GM12878 (cell line): ENCODE results near the gene SIGMAR1. TPM values are rescaled to one million over a fixed set of nuclear protein-coding genes. Genes with fewer than 3 reads are reported as not detected.

Experiments
- BCL11A ChIP-seq: IDR thresholded peaks from 2 replicates; pipeline ENCODE4 v1.6.1; 2011; ENCODE audit warnings: low read depth, low read length
- BRCA1 ChIP-seq: IDR thresholded peaks from 2 replicates; pipeline ENCODE4 v1.6.1; 2011; ENCODE audit warnings: low read depth, low read length, improper control_type of control experiment
- CHD1 ChIP-seq: IDR thresholded peaks from 2 replicates; pipeline ENCODE4 v1.6.1; 2012; ENCODE audit warnings: low read depth, low read length, improper control_type of control experiment
- DPF2 ChIP-seq: fragments of 450-650 bp; IDR thresholded peaks from 2 replicates; pipeline ENCODE4 v1.6.1; 2017; ENCODE audit warnings: mild to moderate bottlenecking
- ESRRA ChIP-seq: IDR thresholded peaks from 2 replicates; pipeline ENCODE4 v1.6.1; 2012; ENCODE audit warnings: mild to moderate bottlenecking, low read length, improper control_type of control experiment
- FOXM1 ChIP-seq: IDR thresholded peaks from 2 replicates; pipeline ENCODE4 v1.6.1; 2012; ENCODE audit warnings: low read depth, mild to moderate bottlenecking, inconsistent platforms, low read length, moderate library complexity
- GATAD2B ChIP-seq: fragments of 450-650 bp; conservative IDR thresholded peaks from 2 replicates; pipeline ENCODE4 v1.6.1; 2017; ENCODE audit warnings: low read depth, mild to moderate bottlenecking, moderate library complexity
- HDAC2 ChIP-seq: fragments of 200-600 bp; sonication (generic); IDR thresholded peaks from 2 replicates; pipeline ENCODE4 v1.6.1; 2017
- JUNB ChIP-seq: IDR thresholded peaks from 2 replicates; pipeline ENCODE4 v1.6.1; 2016; ENCODE audit warnings: antibody characterized with exemption, mild to moderate bottlenecking
- MEF2B ChIP-seq: fragments of 450-650 bp; IDR thresholded peaks from 2 replicates; pipeline ENCODE4 v1.6.1; 2018; ENCODE audit warnings: mild to moderate bottlenecking, moderate library complexity; ENCODE audit not compliant: partially characterized antibody, poor library complexity, severe bottlenecking
- MXI1 ChIP-seq: fragments of 150-350 bp; IDR thresholded peaks from 2 replicates; pipeline ENCODE4 v1.6.1; 2011; ENCODE audit warnings: low read depth, mild to moderate bottlenecking, inconsistent platforms, low read length, improper control_type of control experiment
- NFIC ChIP-seq: IDR thresholded peaks from 2 replicates; pipeline ENCODE4 v1.6.1; 2012; ENCODE audit warnings: low read depth, mild to moderate bottlenecking, inconsistent platforms, low read length, moderate library complexity
- NR2F1 ChIP-seq: fragments of 450-650 bp; conservative IDR thresholded peaks from 2 replicates; pipeline ENCODE4 v1.6.1; 2017; ENCODE audit warnings: mild to moderate bottlenecking
- POU2F2 ChIP-seq: IDR thresholded peaks from 3 replicates; pipeline ENCODE4 v1.6.1; 2011; ENCODE audit warnings: low read depth, mild to moderate bottlenecking, low read length, borderline replicate concordance
- RELA ChIP-seq: fragments of 450-650 bp; IDR thresholded peaks from 2 replicates; pipeline ENCODE4 v1.8.0; 2014; ENCODE audit warnings: borderline replicate concordance; ENCODE audit not compliant: partially characterized antibody
- RUNX3 ChIP-seq: IDR thresholded peaks from 2 replicates; pipeline ENCODE4 v1.6.1; 2012; ENCODE audit warnings: low read length, inconsistent platforms
- SIN3A ChIP-seq: IDR thresholded peaks from 2 replicates; pipeline ENCODE4 v1.6.1; 2012; ENCODE audit warnings: low read depth, low read length, improper control_type of control experiment
- SP1 ChIP-seq: IDR thresholded peaks from one replicate; pipeline ENCODE4 v1.6.1; 2011; ENCODE audit warnings: low read depth, low read length
- SPI1 ChIP-seq: IDR thresholded peaks from 2 replicates; pipeline ENCODE4 v1.6.1; 2011; ENCODE audit warnings: low read depth, mild to moderate bottlenecking, low read length, moderate library complexity, borderline replicate concordance; ENCODE audit not compliant: insufficient read depth
- SREBF1 ChIP-seq: IDR thresholded peaks from 2 replicates; pipeline ENCODE4 v1.6.1; 2012; ENCODE audit warnings: mild to moderate bottlenecking, low read length
- SRF ChIP-seq, 2 experiments: IDR thresholded peaks; 2 replicates each; pipeline ENCODE4 v1.6.1; 2011; ENCODE audit warnings: low read depth in 2 of 2, low read length in 2 of 2, mild to moderate bottlenecking in 1 of 2, moderate library complexity in 1 of 2
- TCF12 ChIP-seq: IDR thresholded peaks from 2 replicates; pipeline ENCODE4 v1.6.1; 2011; ENCODE audit warnings: low read depth, mild to moderate bottlenecking, low read length
- USF1 ChIP-seq: IDR thresholded peaks from 2 replicates; pipeline ENCODE4 v1.6.1; 2011; ENCODE audit warnings: borderline replicate concordance, low read depth, mild to moderate bottlenecking, moderate library complexity, mixed read lengths, low read length; ENCODE audit not compliant: insufficient read depth; ENCODE audit errors: extremely low read length
- USF2 ChIP-seq: IDR thresholded peaks from 2 replicates; pipeline ENCODE4 v1.6.1; 2011; ENCODE audit warnings: low read depth, low read length, improper control_type of control experiment, borderline replicate concordance
- ZBTB40 ChIP-seq: fragments of 450-650 bp; IDR thresholded peaks from 2 replicates; pipeline ENCODE4 v1.6.1; 2016; ENCODE audit warnings: mild to moderate bottlenecking, moderate library complexity, borderline replicate concordance
- ZNF207 ChIP-seq: fragments of 450-650 bp; IDR thresholded peaks from 2 replicates; pipeline ENCODE4 v1.6.1; 2014; ENCODE audit warnings: antibody characterized with exemption, mild to moderate bottlenecking, borderline replicate concordance
- ZZZ3 ChIP-seq: IDR thresholded peaks from 2 replicates; pipeline ENCODE4 v1.6.1; 2011; ENCODE audit warnings: low read depth; ENCODE audit not compliant: control insufficient read depth, insufficient read length
- polyA plus RNA-seq, 11 experiments: library from polyadenylated mRNA; depleted of rRNA in 4 of 11; unstranded in 6 of 11; stranded (reverse) in 5 of 11; fragments of >200 nt; fragmentation: Nextera tagmentation in 4 of 11; fragmentation: Illumina TruSeq in 1 of 11; extraction: Ambion mirVana in 4 of 11; extraction: Trizol in 1 of 11; gene quantifications; 1 replicate in 1 of 11; 2 replicates in 10 of 11; pipeline versions ENCODE4 v1.2.1 to v1.2.3, GENCODE V29; 2011 to 2016; ENCODE audit warnings: inconsistent platforms in 2 of 11, missing spikeins in 2 of 11, low read depth in 1 of 11
- total RNA-seq, 4 experiments: library from RNA; depleted of rRNA in 3 of 4; stranded (reverse); fragments of >200 nt in 3 of 4; fragmentation: Illumina TruSeq in 1 of 4; extraction: Trizol in 1 of 4; gene quantifications; 2 replicates each; pipeline versions ENCODE4 v1.2.1 to v1.2.3, GENCODE V29; 2013 to 2021

The SIGMAR1 gene
- total and polyA plus RNA-seq, 10 of the 15 experiments (the other 5 are each of a cell fraction or from before 2014, with no cell fraction given) = 7.1 to 133 (median 69.5) TPM

GRCh38 chr9:34637356-34638137 is at the start of gene SIGMAR1 (continued):
- TF ChIP-seq USF2 (no peak), DPF2 (peak; percentile 70), SPI1 (no peak), ESRRA (no peak), USF1 (peak; percentile 76), BRCA1 (no peak), MEF2B (no peak), SREBF1 (peak; percentile 88; the same call in 1 of the 2 replicates), BCL11A (no peak), SRF (IDR thresholded peaks at IDR 0.05; ENCODE audit: low read depth in 2 of 2, low read length in 2 of 2) (no peak), POU2F2 (no peak), SIN3A (no peak; the same call in 1 of the 2 replicates), RELA (peak; percentile 20), NR2F1 (0 out of 2 replicates have a peak, but pooled peaks have one; percentile 57), NFIC (no peak), FOXM1 (no peak), MXI1 (no peak), ZNF207 (peak; percentile 80; the same call in 1 of the 2 replicates), GATAD2B (peak; percentile 61; the same call in 1 of the 2 replicates), JUNB (no peak), TCF12 (0 out of 2 replicates have a peak, but pooled peaks have one; percentile 10), ZBTB40 (no peak; the same call in 1 of the 2 replicates), CHD1 (peak; percentile 97), SP1 (peak; percentile 88), HDAC2 (no peak), ZZZ3 (no peak), RUNX3 (peak; percentile 2)
